Stimulated activated CD8-positive, alpha-beta memory T cell treated with anti-CD3 and anti-CD28 coated beads, Interleukin-4, amount 100 ng/mL, for 24 hours (primary cell): ENCODE data around the gene STK11.

ENCODE experiments used
- DNase-seq: peaks from one replicate; pipeline ENCODE4 v3.0.0-alpha.2; 2020; ENCODE audit warnings: low read depth

Gene STK11

GRCh38 chr19:1261798-1262622, 56.4 kb downstream of the STK11 start:
- DNase-seq, result no peak

GRCh38 chr19:1262623-1263123, 57.1 kb downstream of the STK11 start:
- DNase-seq, result no peak

GRCh38 chr19:1263188-1263587, 57.6 kb downstream of the STK11 start:
- no peak for DNase-seq

- no peak for DNase-seq
Observed at GRCh38 chr19:1264801-1265614, 59.4 kb downstream of the STK11 start.

- no peak for DNase-seq
Observed at GRCh38 chr19:1265615-1266128, 60.1 kb downstream of the STK11 start.

GRCh38 chr19:1266129-1266915, 60.7 kb downstream of the STK11 start:
- DNase-seq, result peak; percentile 82

GRCh38 chr19:1266916-1267476, 61.4 kb downstream of the STK11 start:
- DNase-seq, result no peak

GRCh38 chr19:1267477-1268225, 62.1 kb downstream of the STK11 start:
- no peak for DNase-seq

- DNase-seq, result no peak
Observed at GRCh38 chr19:1268226-1269064, 62.9 kb downstream of the STK11 start.

- peak; percentile 99 for DNase-seq
Observed at GRCh38 chr19:1269065-1269477, 63.5 kb downstream of the STK11 start, which contains the start of gene CIRBP. Gene CIRBP, plus strand, starts transcription at chr19:1269332. Its CDS starts 1,602 bp downstream, at chr19:1270934.

GRCh38 chr19:1269478-1270212, 64.1 kb downstream of the STK11 start:
- DNase-seq, result peak; percentile 78

- no peak for DNase-seq
Observed at GRCh38 chr19:1270213-1270853, 64.8 kb downstream of the STK11 start.

- no peak for DNase-seq
Observed at GRCh38 chr19:1270854-1271527, 65.4 kb downstream of the STK11 start.

GRCh38 chr19:1271528-1272422, 66.2 kb downstream of the STK11 start:
- DNase-seq, result no peak

- DNase-seq, result no peak
Observed at GRCh38 chr19:1272423-1273262, 67.1 kb downstream of the STK11 start.
